Endothelial cell of umbilical vein (primary cell): ENCODE results near the gene EPB41L4B. TPM values are rescaled to one million over a fixed set of nuclear protein-coding genes. Genes with fewer than 3 reads are reported as not detected.

Source experiments
- BruUV-seq: library from RNA; stranded (reverse); fragments of 400-500 nt; replicated peaks from 2 replicates; lab custom pipeline; 2021; lab: Mats Ljungman, UMichigan
- CTCF ChIA-PET: fragments of 300-600, 350-600 bp; sonication (Branson Sonifier 250); formaldehyde crosslinking; loops from one replicate; lab custom pipeline; 2021; ENCODE audit warnings: antibody characterized with exemption, inconsistent platforms; lab: Charles Lee
- POLR2A ChIA-PET: fragments of 300-600, 350-600 bp; sonication (Branson Sonifier 250); formaldehyde crosslinking; loops from one replicate; lab custom pipeline; 2021; ENCODE audit warnings: antibody characterized with exemption, inconsistent platforms; lab: Charles Lee
- DNase-seq: peaks from one replicate; pipeline ENCODE4 v3.0.0-alpha.2; 2011; ENCODE audit warnings: low read depth, low spot score
- FAIRE-seq: peaks from 2 replicates; lab custom pipeline; 2011; peaks lifted over from hg19 to GRCh38; lab: Jason Lieb, UNC
- H2AFZ ChIP-seq: 2 replicates; pipeline ENCODE4 v1.6.0; 2012; ENCODE audit warnings: low read depth, low read length, control low read depth, inconsistent platforms
- H3K27ac ChIP-seq: 2 replicates; pipeline ENCODE4 v1.5.1; 2011; ENCODE audit warnings: low read depth, mild to moderate bottlenecking, control low read depth, low read length, moderate library complexity; ENCODE audit not compliant: insufficient read depth
- H3K27me3 ChIP-seq, 2 experiments: 2 replicates each; pipeline versions ENCODE4 v1.6.0 to v1.6.1; 2011; ENCODE audit warnings: low read length in 2 of 2, mixed read lengths in 1 of 2; ENCODE audit not compliant: control insufficient read depth in 2 of 2, insufficient read depth in 2 of 2
- H3K36me3 ChIP-seq, 2 experiments: 2 replicates in 1 of 2; 3 replicates in 1 of 2; pipeline ENCODE4 v1.5.1; 2011; ENCODE audit warnings: low read length in 2 of 2, mild to moderate bottlenecking in 1 of 2, moderate library complexity in 1 of 2; ENCODE audit not compliant: control insufficient read depth in 2 of 2, insufficient read depth in 2 of 2; ENCODE audit errors: extremely low read depth in 1 of 2
- H3K4me1 ChIP-seq: 3 replicates; pipeline ENCODE4 v1.5.1; 2011; ENCODE audit warnings: mild to moderate bottlenecking, low read length; ENCODE audit not compliant: control insufficient read depth, insufficient read depth; ENCODE audit errors: extremely low read depth
- H3K4me2 ChIP-seq: 2 replicates; pipeline ENCODE4 v1.6.1; 2011; ENCODE audit warnings: low read length, control low read depth, mixed read lengths; ENCODE audit not compliant: insufficient read depth
- H3K4me3 ChIP-seq, 3 experiments: fragments of 200-600 bp in 1 of 3; sonication (generic), shearing (Covaris generic) in 1 of 3; replicated peaks in 1 of 3; 2 replicates each; pipeline ENCODE4 v1.5.1; 2011 to 2016; ENCODE audit warnings: control low read depth in 3 of 3, low read length in 3 of 3, mild to moderate bottlenecking in 2 of 3, inconsistent platforms in 1 of 3, low read depth in 1 of 3, moderate library complexity in 1 of 3; ENCODE audit not compliant: insufficient read depth in 1 of 3
- H3K79me2 ChIP-seq: 2 replicates; pipeline ENCODE4 v1.6.0; 2012; ENCODE audit warnings: low read length, inconsistent platforms; ENCODE audit not compliant: control insufficient read depth, insufficient read depth
- H3K9ac ChIP-seq: replicated peaks from 2 replicates; pipeline ENCODE3; 2011; ENCODE audit warnings: low read length, control low read depth; ENCODE audit not compliant: insufficient read depth; ENCODE audit errors: extremely low read depth
- H3K9me1 ChIP-seq: replicated peaks from 3 replicates; pipeline ENCODE4 v1.6.0; 2011; ENCODE audit warnings: mild to moderate bottlenecking, low read length; ENCODE audit not compliant: control insufficient read depth, insufficient read depth; ENCODE audit errors: extremely low read depth
- H3K9me3 ChIP-seq: replicated peaks from 2 replicates; pipeline ENCODE4 v1.5.1; 2012; ENCODE audit warnings: low read length, inconsistent platforms; ENCODE audit not compliant: control insufficient read depth, insufficient read depth
- H4K20me1 ChIP-seq: replicated peaks from 2 replicates; pipeline ENCODE3; 2011; ENCODE audit warnings: mild to moderate bottlenecking, low read length; ENCODE audit not compliant: control insufficient read depth, insufficient read depth; ENCODE audit errors: extremely low read depth
- CTCF ChIP-seq, 2 donors: IDR thresholded peaks; 1 replicate in 1 of 2; 2 replicates in 1 of 2; pipeline ENCODE4 v1.5.1; 2011; ENCODE audit warnings: low read length in 2 of 2, mild to moderate bottlenecking in 2 of 2, moderate library complexity in 2 of 2, control low read depth in 1 of 2, inconsistent platforms in 1 of 2, low read depth in 1 of 2; ENCODE audit not compliant: insufficient read depth in 1 of 2; ENCODE audit errors: extremely low read depth in 1 of 2
- FOS ChIP-seq: IDR thresholded peaks from 2 replicates; pipeline ENCODE4 v1.6.1; 2011; ENCODE audit warnings: mild to moderate bottlenecking, low read length, moderate library complexity, borderline replicate concordance; ENCODE audit not compliant: insufficient read depth
- GATA2 ChIP-seq: IDR thresholded peaks from 2 replicates; pipeline ENCODE4 v1.7.0; 2011; ENCODE audit warnings: low read depth, mild to moderate bottlenecking, moderate library complexity, mixed read lengths, low read length; ENCODE audit not compliant: insufficient read length, insufficient read depth
- JUN ChIP-seq: IDR thresholded peaks from 2 replicates; pipeline ENCODE4 v1.6.1; 2011; ENCODE audit warnings: borderline replicate concordance, low read depth; ENCODE audit not compliant: insufficient read length, insufficient read depth
- MAX ChIP-seq: IDR thresholded peaks from 2 replicates; pipeline ENCODE4 v1.6.1; 2011; ENCODE audit not compliant: insufficient read depth, insufficient read length
- MYC ChIP-seq: IDR thresholded peaks from one replicate; pipeline ENCODE4 v1.6.1; 2011; ENCODE audit warnings: mild to moderate bottlenecking, low read depth, low read length
- POLR2AphosphoS5 ChIP-seq: IDR thresholded peaks from 2 replicates; pipeline ENCODE4 v1.6.1; 2012; ENCODE audit warnings: low read depth, mild to moderate bottlenecking, control low read depth, low read length, moderate library complexity; ENCODE audit not compliant: insufficient read depth
- dilution Hi-C: fragments of 300-500 bp; cut with MboI; formaldehyde crosslinking; loops from one replicate; pipeline ENCODE4 v1.15.0; 2019; ENCODE audit warnings: low sequenced_read_pairs; ENCODE audit not compliant: extremely low pct_ligation_motif_present
- intact Hi-C: fragments of 100-400 bp; cut with micrococcal nuclease; formaldehyde crosslinking; loops from one replicate; pipeline ENCODE4 v1.10.0; 2022
- polyA plus RNA-seq, 4 experiments: library from polyadenylated mRNA; depleted of rRNA in 3 of 4; stranded (reverse) in 3 of 4; unstranded in 1 of 4; fragments of >200 nt; gene quantifications; 2 replicates each; pipeline versions ENCODE4 v1.2.1 to v1.2.3, GENCODE V29; 2011 to 2012; ENCODE audit warnings: missing spikeins in 1 of 4
- total RNA-seq: library from RNA; stranded (reverse); gene quantifications from 2 replicates; pipeline ENCODE4 v1.2.3, GENCODE V29; 2021

The EPB41L4B gene
- total and polyA plus RNA-seq, 2 donors (not counting 3 experiments of a cell fraction or from before 2014, with no cell fraction given), result 0.10 to 0.15 TPM

GRCh38 chr9:109156708-109157107, 164.2 kb downstream of the EPB41L4B start:
- Histone ChIP-seq H3K9ac (no peak overlapping the region), H3K27me3 (peaks cover 0 to 7% of the 10 kb centered on the region in 2 experiments), H3K9me1 (no peaks in the 10 kb centered on the region), H4K20me1 (no peaks in the 10 kb centered on the region), H3K4me3 (no peak overlapping the region), H3K4me1 (no peaks in the 10 kb centered on the region), H3K79me2 (no peaks in the 10 kb centered on the region), H3K27ac (no peak overlapping the region), H3K36me3 (no peaks in the 10 kb centered on the region), H2AFZ (no peak overlapping the region), H3K4me2 (no peak overlapping the region), H3K9me3 (no peaks in the 10 kb centered on the region)
- DNase-seq (no peak), FAIRE-seq (no peak)
- TF ChIP-seq GATA2 (no peak), MAX (no peak), CTCF (IDR thresholded peaks at IDR 0.05; ENCODE audit: extremely low read depth in 1 of 2, insufficient read depth in 1 of 2, low read depth in 1 of 2, low read length in 2 of 2) (no peak), POLR2AphosphoS5 (no peak), MYC (no peak), FOS (no peak), JUN (no peak)
- POLR2A ChIA-PET, result no interaction called here
- CTCF ChIA-PET, result no interaction called here
- BruUV-seq, result no TSS peak
- intact Hi-C loops (no loop called here), dilution Hi-C loops (no loop called here)
